Esophagus muscularis mucosa (tissue), 4 donors: ENCODE data around the gene WDFY3.

Experiments used
- CTCF ChIP-seq, 3 experiments: fragments of 200-600 bp in 2 of 3; fragments of 450-650 bp in 1 of 3; sonication (generic) in 2 of 3; IDR thresholded peaks; one replicate each; pipeline ENCODE4 v1.5.1; 2017 to 2019; ENCODE audit warnings: antibody characterized with exemption in 3 of 3, mild to moderate bottlenecking in 2 of 3, moderate library complexity in 1 of 3
- EP300 ChIP-seq: sonication (generic); formaldehyde crosslinking; IDR thresholded peaks from one replicate; pipeline ENCODE4 v1.6.1; 2017; ENCODE audit warnings: antibody characterized with exemption
- POLR2A ChIP-seq: fragments of 450-650 bp; IDR thresholded peaks from one replicate; pipeline ENCODE4 v1.6.1; 2017; ENCODE audit warnings: antibody characterized with exemption, moderate library complexity, mild to moderate bottlenecking, low read depth
- POLR2AphosphoS5 ChIP-seq, 2 donors: sonication (generic); formaldehyde crosslinking; IDR thresholded peaks; one replicate each; pipeline ENCODE4 v1.6.1; 2017; ENCODE audit warnings: antibody characterized with exemption in 2 of 2

- TF ChIP-seq CTCF (IDR thresholded peaks at IDR 0.05) (peak; percentile 56 to 59 (median 57)), POLR2A (no peak), EP300 (no peak), POLR2AphosphoS5 (IDR thresholded peaks at IDR 0.05) (no peak)
These were observed 4.9 kb upstream of the WDFY3 start for GRCh38 chr4:84971319-84971932.
